ENCODE measurements around the gene TMPRSS7. TPM values are rescaled to one million over a fixed set of nuclear protein-coding genes. Genes with fewer than 3 reads are reported as not detected.

TMPRSS7 gene
- total RNA-seq, 1 experiment from 2014 or later = not detected

DNA sequence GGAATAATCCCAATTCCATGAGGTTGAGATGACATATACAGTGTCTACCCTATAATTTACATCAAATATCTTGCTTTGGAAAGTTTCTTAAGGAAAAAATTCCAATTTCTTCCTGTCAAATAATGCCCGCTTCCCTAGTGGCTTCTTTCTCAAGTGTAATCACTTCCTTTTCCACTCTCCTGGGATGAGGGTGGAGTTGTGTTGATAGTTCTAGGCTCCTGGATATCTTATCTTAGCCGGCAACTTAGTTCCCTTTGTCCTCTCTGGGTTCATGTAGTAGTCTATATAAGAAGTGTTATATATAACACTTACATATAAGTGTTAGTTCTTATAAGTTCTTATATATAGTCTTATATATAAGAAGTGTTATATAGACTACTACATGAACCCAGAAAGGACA lies 24.9 kb upstream of the TMPRSS7 start:
- no peak overlapping the region for H3K4me2 ChIP-seq (ENCODE audit: low read depth, low read length, poor library complexity, severe bottlenecking)
- peaks cover 14% of the 10 kb centered on the region for H3K4me1 ChIP-seq (ENCODE audit: low read length)
- no peak overlapping the region for H3K27ac ChIP-seq (ENCODE audit: low read length)
- H3K79me2 ChIP-seq (ENCODE audit: low read length) = no peaks in the 10 kb centered on the region
- no peaks in the 10 kb centered on the region for H3K36me3 ChIP-seq (ENCODE audit: insufficient read depth, low read length)
- DNase-seq = no peak
- no peaks in the 10 kb centered on the region for H3K9me2 ChIP-seq (replicated peaks; ENCODE audit: insufficient read depth, low read length)
- H3K9ac ChIP-seq (ENCODE audit: low read length) = no peak overlapping the region
- no peak overlapping the region for H3K4me3 ChIP-seq (ENCODE audit: low read length)
- H4K20me1 ChIP-seq (ENCODE audit: insufficient read depth, low read depth, low read length) = no peaks in the 10 kb centered on the region
- H2AFZ ChIP-seq (ENCODE audit: low read length) = no peak overlapping the region
- H3K27me3 ChIP-seq (ENCODE audit: low read length) = no peaks in the 10 kb centered on the region
- H3K9me3 ChIP-seq (ENCODE audit: low read length) = no peaks in the 10 kb centered on the region

DNA sequence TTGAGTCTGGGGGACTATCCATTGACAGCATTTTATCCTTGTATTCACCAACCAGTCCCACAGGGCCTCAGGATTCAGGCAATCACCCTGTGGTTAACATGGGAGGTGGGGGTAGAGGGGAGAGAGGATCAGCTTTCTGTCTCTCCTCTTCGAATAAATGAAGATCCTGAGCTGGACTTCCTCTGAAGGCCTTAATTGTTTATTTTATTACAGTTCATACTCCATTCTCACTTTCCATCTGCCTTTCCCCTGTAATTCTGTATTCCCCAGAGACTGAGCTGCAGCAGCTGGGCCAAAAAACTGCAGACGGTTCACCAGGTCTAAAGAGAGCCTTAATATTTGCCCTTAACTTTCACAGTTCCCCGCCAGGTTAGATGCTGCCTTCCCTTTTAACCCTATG lies 23.9 kb upstream of the TMPRSS7 start:
- no peak overlapping the region for H3K4me3 ChIP-seq (ENCODE audit: low read length)
- H3K9me2 ChIP-seq (replicated peaks; ENCODE audit: insufficient read depth, low read length) = no peaks in the 10 kb centered on the region
- H3K36me3 ChIP-seq (ENCODE audit: insufficient read depth, low read length) = no peaks in the 10 kb centered on the region
- peaks cover 14% of the 10 kb centered on the region for H3K4me1 ChIP-seq (ENCODE audit: low read length)
- no peaks in the 10 kb centered on the region for H3K27me3 ChIP-seq (ENCODE audit: low read length)
- DNase-seq = no peak
- no peak overlapping the region for H2AFZ ChIP-seq (ENCODE audit: low read length)
- no peaks in the 10 kb centered on the region for H3K79me2 ChIP-seq (ENCODE audit: low read length)
- no peaks in the 10 kb centered on the region for H4K20me1 ChIP-seq (ENCODE audit: insufficient read depth, low read depth, low read length)
- H3K9me3 ChIP-seq (ENCODE audit: low read length) = no peaks in the 10 kb centered on the region
- H3K27ac ChIP-seq (ENCODE audit: low read length) = no peak overlapping the region
- H3K4me2 ChIP-seq (ENCODE audit: low read depth, low read length, poor library complexity, severe bottlenecking) = no peak overlapping the region
- H3K9ac ChIP-seq (ENCODE audit: low read length) = no peak overlapping the region

DNA sequence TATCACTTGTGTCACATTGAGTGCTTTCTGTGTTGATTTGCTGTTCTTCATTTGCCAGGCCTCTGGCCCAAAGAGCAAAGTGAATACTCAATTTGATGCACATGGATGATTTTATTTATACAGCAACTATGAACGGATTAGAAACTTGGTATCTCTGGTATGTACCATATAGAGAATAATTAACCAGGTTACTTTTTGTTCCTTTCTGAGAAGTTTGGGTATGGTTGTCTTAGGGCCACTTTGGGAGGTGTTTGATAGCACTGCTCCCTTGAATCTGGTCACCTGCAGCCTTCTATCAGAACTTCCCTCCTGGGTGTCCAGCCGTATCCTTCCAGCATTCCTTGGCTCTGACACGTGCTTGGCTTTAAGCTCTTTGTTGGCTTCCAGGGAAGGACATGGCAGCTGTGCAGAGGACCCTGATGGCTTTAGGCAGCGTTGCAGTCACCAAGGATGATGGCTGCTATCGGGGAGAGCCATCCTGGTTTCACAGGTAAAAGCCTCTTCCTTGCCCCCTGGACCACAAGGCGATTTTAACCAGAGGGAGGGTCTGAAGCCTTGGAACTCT lies 23.1 kb upstream of the TMPRSS7 start:
- H3K27ac ChIP-seq (ENCODE audit: low read length) = no peak overlapping the region
- H2AFZ ChIP-seq (ENCODE audit: low read length) = no peak overlapping the region
- no peak overlapping the region for H3K4me3 ChIP-seq (ENCODE audit: low read length)
- no peak overlapping the region for H3K9ac ChIP-seq (ENCODE audit: low read length)
- no peaks in the 10 kb centered on the region for H3K9me2 ChIP-seq (replicated peaks; ENCODE audit: insufficient read depth, low read length)
- H3K9me3 ChIP-seq (ENCODE audit: low read length) = no peaks in the 10 kb centered on the region
- H3K27me3 ChIP-seq (ENCODE audit: low read length) = no peaks in the 10 kb centered on the region
- peaks cover 14% of the 10 kb centered on the region for H3K4me1 ChIP-seq (ENCODE audit: low read length)
- no peaks in the 10 kb centered on the region for H4K20me1 ChIP-seq (ENCODE audit: insufficient read depth, low read depth, low read length)
- DNase-seq = no peak
- H3K36me3 ChIP-seq (ENCODE audit: insufficient read depth, low read length) = no peaks in the 10 kb centered on the region
- H3K79me2 ChIP-seq (ENCODE audit: low read length) = no peaks in the 10 kb centered on the region
- no peak overlapping the region for H3K4me2 ChIP-seq (ENCODE audit: low read depth, low read length, poor library complexity, severe bottlenecking)

DNA sequence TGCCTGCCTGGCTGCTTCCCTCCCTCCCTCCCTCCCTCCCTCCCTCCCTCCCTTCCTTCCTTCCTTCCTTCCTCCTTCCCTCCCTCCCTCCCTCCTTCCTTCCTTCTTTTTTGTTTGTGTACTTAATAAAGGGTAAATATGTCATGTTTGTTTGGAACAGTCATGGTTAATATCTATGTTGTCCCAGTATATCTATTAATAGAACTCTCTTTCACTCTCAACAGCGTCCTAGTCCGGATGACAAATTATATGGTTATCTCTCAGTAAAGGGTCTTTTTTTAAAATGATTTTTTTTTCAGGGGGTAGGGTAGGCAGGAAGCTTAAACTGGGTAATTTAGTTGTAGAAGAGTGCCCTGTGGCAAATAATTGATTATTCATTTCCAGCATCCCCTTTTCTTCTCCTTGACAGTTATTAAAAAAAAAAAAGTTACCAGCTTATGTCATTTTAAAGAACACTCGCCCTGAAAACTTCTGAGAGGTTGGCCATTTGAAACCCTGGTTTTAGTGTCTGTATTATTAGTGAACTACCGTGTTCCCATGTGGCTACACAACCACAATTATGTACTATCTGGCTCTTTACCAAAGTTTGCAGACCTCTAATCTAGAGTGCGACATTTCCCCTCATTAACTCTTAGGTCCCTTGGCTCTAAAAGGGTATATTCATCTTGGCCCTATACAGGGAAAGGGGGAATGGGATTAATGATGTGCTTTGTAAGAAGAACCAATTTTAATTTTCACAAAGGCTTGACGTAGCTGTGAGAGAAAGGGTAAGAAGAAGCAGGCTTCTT lies 22.1 kb upstream of the TMPRSS7 start:
- no peak for DNase-seq
- Histone ChIP-seq H3K27ac (ENCODE audit: low read length) (no peak overlapping the region), H3K4me3 (ENCODE audit: low read length) (no peak overlapping the region), H3K9me2 (replicated peaks; ENCODE audit: insufficient read depth, low read length) (no peaks in the 10 kb centered on the region), H2AFZ (ENCODE audit: low read length) (no peak overlapping the region), H3K9me3 (ENCODE audit: low read length) (no peaks in the 10 kb centered on the region), H3K27me3 (ENCODE audit: low read length) (no peaks in the 10 kb centered on the region), H3K36me3 (ENCODE audit: insufficient read depth, low read length) (no peaks in the 10 kb centered on the region), H3K9ac (ENCODE audit: low read length) (no peak overlapping the region), H3K79me2 (ENCODE audit: low read length) (no peaks in the 10 kb centered on the region), H3K4me2 (ENCODE audit: low read depth, low read length, poor library complexity, severe bottlenecking) (no peak overlapping the region), H3K4me1 (ENCODE audit: low read length) (peaks cover 14% of the 10 kb centered on the region), H4K20me1 (ENCODE audit: insufficient read depth, low read depth, low read length) (no peaks in the 10 kb centered on the region)

DNA sequence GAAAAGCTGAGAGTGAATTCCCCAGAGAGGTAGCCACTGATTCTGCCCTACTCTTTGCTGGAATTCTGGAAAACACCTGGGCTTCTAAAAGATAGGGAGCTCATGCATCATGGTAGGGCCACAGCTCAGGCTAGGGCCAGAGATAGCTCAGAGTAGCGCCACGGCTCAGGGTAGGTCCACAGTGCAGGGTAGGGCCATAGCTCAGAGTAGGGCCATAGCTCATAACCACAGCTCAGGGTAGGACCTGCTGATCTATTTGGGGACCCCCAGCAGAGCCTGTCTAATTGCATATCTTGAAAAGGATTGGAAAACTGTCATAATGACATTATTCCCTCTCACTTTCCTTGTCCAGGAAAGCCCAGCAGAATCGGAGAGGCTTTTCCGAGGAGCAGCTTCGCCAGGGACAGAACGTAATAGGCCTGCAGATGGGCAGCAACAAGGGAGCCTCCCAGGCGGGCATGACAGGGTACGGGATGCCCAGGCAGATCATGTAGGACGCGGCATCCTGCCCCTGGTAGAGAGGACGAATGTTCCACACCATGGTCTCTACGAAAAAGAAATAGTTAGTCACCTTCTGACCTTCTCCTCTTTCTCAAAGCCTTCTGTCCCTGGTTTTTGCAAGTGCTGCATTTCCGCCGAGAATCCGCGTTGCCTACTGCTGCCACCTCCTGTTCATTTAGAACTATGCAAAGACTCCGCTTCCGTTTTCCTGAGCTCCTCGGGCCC lies 21.3 kb upstream of the TMPRSS7 start:
- Histone ChIP-seq H3K4me2 (ENCODE audit: low read depth, low read length, poor library complexity, severe bottlenecking) (peak overlapping the region; percentile 22), H3K79me2 (ENCODE audit: low read length) (no peaks in the 10 kb centered on the region), H2AFZ (ENCODE audit: low read length) (peak overlapping the region; percentile 80; the same call in 1 of the 2 replicates), H3K4me1 (ENCODE audit: low read length) (peaks cover 14% of the 10 kb centered on the region), H3K27ac (ENCODE audit: low read length) (no peak overlapping the region), H3K9ac (ENCODE audit: low read length) (no peak overlapping the region), H3K36me3 (ENCODE audit: insufficient read depth, low read length) (no peaks in the 10 kb centered on the region), H3K4me3 (ENCODE audit: low read length) (no peak overlapping the region), H3K9me2 (replicated peaks; ENCODE audit: insufficient read depth, low read length) (no peaks in the 10 kb centered on the region), H4K20me1 (ENCODE audit: insufficient read depth, low read depth, low read length) (no peaks in the 10 kb centered on the region), H3K9me3 (ENCODE audit: low read length) (no peaks in the 10 kb centered on the region), H3K27me3 (ENCODE audit: low read length) (no peaks in the 10 kb centered on the region)
- peak; percentile 84 for DNase-seq

DNA sequence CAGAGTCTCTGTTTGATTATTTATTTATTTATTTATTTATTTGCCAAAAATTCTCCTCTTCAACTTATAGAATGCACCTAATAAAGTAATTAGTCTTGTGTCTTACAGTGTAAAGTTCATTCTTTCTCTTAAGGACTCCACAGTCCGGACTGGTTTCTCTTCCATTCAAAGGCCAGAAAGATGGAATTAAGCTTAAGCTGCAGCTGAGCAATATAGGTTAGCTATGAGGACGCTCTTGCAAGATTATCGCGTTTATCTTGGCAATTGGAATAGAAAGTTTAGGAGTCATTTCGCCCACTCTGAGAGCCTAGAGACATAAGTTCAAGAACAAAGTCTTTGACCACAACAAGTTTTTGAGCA lies 20.8 kb upstream of the TMPRSS7 start:
- no peaks in the 10 kb centered on the region for H4K20me1 ChIP-seq (ENCODE audit: insufficient read depth, low read depth, low read length)
- peak overlapping the region; percentile 67 for H2AFZ ChIP-seq (ENCODE audit: low read length)
- peak overlapping the region; percentile 22 for H3K4me2 ChIP-seq (ENCODE audit: low read depth, low read length, poor library complexity, severe bottlenecking)
- H3K4me3 ChIP-seq (ENCODE audit: low read length) = no peak overlapping the region
- no peaks in the 10 kb centered on the region for H3K9me2 ChIP-seq (replicated peaks; ENCODE audit: insufficient read depth, low read length)
- DNase-seq = no peak
- H3K9ac ChIP-seq (ENCODE audit: low read length) = no peak overlapping the region
- peaks cover 14% of the 10 kb centered on the region for H3K4me1 ChIP-seq (ENCODE audit: low read length)
- no peaks in the 10 kb centered on the region for H3K79me2 ChIP-seq (ENCODE audit: low read length)
- no peaks in the 10 kb centered on the region for H3K9me3 ChIP-seq (ENCODE audit: low read length)
- no peaks in the 10 kb centered on the region for H3K36me3 ChIP-seq (ENCODE audit: insufficient read depth, low read length)
- H3K27me3 ChIP-seq (ENCODE audit: low read length) = no peaks in the 10 kb centered on the region
- H3K27ac ChIP-seq (ENCODE audit: low read length) = no peak overlapping the region

DNA sequence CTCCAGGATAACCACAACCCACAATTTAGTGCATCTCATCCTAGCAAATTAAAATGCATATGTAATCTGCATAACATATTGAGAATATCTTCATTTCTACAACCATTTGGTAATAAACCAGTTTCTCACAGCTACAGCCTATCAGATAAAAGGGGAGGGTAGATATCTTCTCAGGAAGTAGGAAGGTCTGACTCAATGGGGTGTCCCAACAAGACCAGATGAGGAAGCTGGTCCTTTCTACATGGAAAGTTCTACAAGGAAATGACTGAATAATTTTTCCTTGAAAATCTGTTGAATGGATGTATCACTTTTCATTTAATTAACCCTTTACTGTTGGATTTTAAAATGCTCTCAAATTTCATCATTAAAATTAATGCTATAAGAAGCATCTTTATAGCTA lies 17.4 kb upstream of the TMPRSS7 start:
- Histone ChIP-seq H3K27ac (ENCODE audit: low read length) (no peak overlapping the region), H3K36me3 (ENCODE audit: insufficient read depth, low read length) (no peaks in the 10 kb centered on the region), H3K27me3 (ENCODE audit: low read length) (no peaks in the 10 kb centered on the region), H3K4me2 (ENCODE audit: low read depth, low read length, poor library complexity, severe bottlenecking) (no peak overlapping the region), H3K9me3 (ENCODE audit: low read length) (no peaks in the 10 kb centered on the region), H2AFZ (ENCODE audit: low read length) (no peak overlapping the region), H3K9ac (ENCODE audit: low read length) (no peak overlapping the region), H3K4me1 (ENCODE audit: low read length) (0 out of 2 replicates have a peak, but pooled peaks cover 6% of the 10 kb centered on the region), H3K4me3 (ENCODE audit: low read length) (no peak overlapping the region), H4K20me1 (ENCODE audit: insufficient read depth, low read depth, low read length) (no peaks in the 10 kb centered on the region), H3K9me2 (replicated peaks; ENCODE audit: insufficient read depth, low read length) (no peaks in the 10 kb centered on the region), H3K79me2 (ENCODE audit: low read length) (no peaks in the 10 kb centered on the region)
- no peak for DNase-seq

DNA sequence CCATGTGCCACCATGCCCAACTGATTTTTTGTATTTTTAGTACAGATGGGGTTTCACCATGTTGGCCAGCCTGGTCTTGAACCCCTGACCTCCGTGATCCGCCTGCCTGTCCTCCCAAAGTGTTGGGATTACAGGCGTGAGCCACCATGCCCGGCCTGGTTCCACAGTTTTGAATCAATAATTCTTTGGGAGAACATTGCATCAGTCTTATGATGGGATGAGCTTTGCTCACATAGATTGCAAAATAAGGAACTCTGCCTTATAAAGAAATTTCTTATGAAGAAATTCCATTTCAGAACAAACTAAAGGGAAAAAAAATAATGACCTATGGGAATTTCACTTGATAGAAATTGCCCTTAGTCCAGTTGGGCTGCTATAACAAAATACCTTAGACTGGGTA lies 15.8 kb upstream of the TMPRSS7 start:
- no peaks in the 10 kb centered on the region for H3K9me3 ChIP-seq (ENCODE audit: low read length)
- no peak overlapping the region for H3K4me3 ChIP-seq (ENCODE audit: low read length)
- H3K4me2 ChIP-seq (ENCODE audit: low read depth, low read length, poor library complexity, severe bottlenecking) = no peak overlapping the region
- no peak overlapping the region for H2AFZ ChIP-seq (ENCODE audit: low read length)
- no peak overlapping the region for H3K27ac ChIP-seq (ENCODE audit: low read length)
- H4K20me1 ChIP-seq (ENCODE audit: insufficient read depth, low read depth, low read length) = no peaks in the 10 kb centered on the region
- H3K4me1 ChIP-seq (ENCODE audit: low read length) = 0 out of 2 replicates have a peak, but pooled peaks cover 3% of the 10 kb centered on the region
- no peaks in the 10 kb centered on the region for H3K36me3 ChIP-seq (ENCODE audit: insufficient read depth, low read length)
- no peaks in the 10 kb centered on the region for H3K9me2 ChIP-seq (replicated peaks; ENCODE audit: insufficient read depth, low read length)
- H3K79me2 ChIP-seq (ENCODE audit: low read length) = no peaks in the 10 kb centered on the region
- H3K27me3 ChIP-seq (ENCODE audit: low read length) = no peaks in the 10 kb centered on the region
- DNase-seq = no peak
- H3K9ac ChIP-seq (ENCODE audit: low read length) = no peak overlapping the region
